AG04450 (cell line): ENCODE results near the gene PROKR2. TPM values are rescaled to one million over a fixed set of nuclear protein-coding genes. Genes with fewer than 3 reads are reported as not detected.

ENCODE experiments used
- CTCF ChIA-PET: fragments of 300-600, 350-600 bp; formaldehyde crosslinking; extraction: SDS; loops from one replicate; lab custom pipeline; 2022; ENCODE audit warnings: antibody characterized with exemption, inconsistent platforms; lab: Charles Lee
- POLR2A ChIA-PET: fragments of 350-600 bp; formaldehyde crosslinking; extraction: SDS; loops from one replicate; lab custom pipeline; 2021; ENCODE audit warnings: antibody characterized with exemption, inconsistent platforms; lab: Yijun Ruan, JAX
- DNase-seq: peaks from one replicate; pipeline ENCODE4 v3.0.0-alpha.2; 2011; ENCODE audit warnings: low read depth, low spot score
- H3K27ac ChIP-seq: one replicate; pipeline ENCODE4 v1.5.1; 2012; ENCODE audit warnings: low read depth, low read length, control low read depth
- H3K27me3 ChIP-seq: one replicate; pipeline ENCODE4 v1.6.0; 2012; ENCODE audit warnings: low read length; ENCODE audit not compliant: control insufficient read depth, insufficient read depth
- H3K4me3 ChIP-seq: 2 replicates; pipeline ENCODE4 v1.5.1; 2011; ENCODE audit warnings: mild to moderate bottlenecking, low read depth, low read length, control low read depth
- H3K9me3 ChIP-seq: 2 replicates; pipeline ENCODE4 v1.5.1; 2012; ENCODE audit warnings: low read length; ENCODE audit not compliant: control insufficient read depth, insufficient read depth
- polyA plus RNA-seq: library from polyadenylated mRNA; depleted of rRNA; stranded (reverse); fragments of >200 nt; gene quantifications from 2 replicates; pipeline ENCODE4 v1.2.3, GENCODE V29; 2011
- TF ChIP-seq, protein P1 (sequence below): IDR thresholded peaks from 2 replicates; pipeline ENCODE4 v1.5.1; 2011; ENCODE audit warnings: low read depth, low read length, control low read depth, inconsistent platforms

PROKR2 gene
- polyA plus RNA-seq, 1 experiment, result not detected

DNA sequence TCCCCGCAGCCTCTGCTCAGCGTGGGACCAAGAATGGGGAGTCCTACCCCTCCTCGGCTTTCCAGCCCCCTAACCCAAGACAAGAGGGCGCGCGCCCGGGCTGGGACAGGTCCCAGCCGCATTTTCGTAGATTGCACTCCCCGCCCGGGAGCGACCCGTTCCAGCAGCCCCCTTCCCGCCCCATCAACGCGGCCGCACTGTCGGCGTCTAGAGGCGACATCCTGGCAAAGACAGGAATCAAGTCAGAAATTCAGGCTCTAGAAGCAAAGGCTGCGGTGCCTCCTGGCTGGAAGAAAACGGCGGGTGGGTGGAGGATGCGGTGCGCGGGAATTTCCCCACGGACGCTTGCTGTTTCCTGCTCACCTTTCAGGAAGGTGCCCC is 957 bp downstream of the PROKR2 start:
- ChIA-PET POLR2A (no interaction called here), CTCF (no interaction called here)
- Histone ChIP-seq H3K27me3 (peaks cover 27% of the 10 kb centered on the region), H3K9me3 (no peaks in the 10 kb centered on the region; the same call in 1 of the 2 replicates), H3K27ac (no peak overlapping the region), H3K4me3 (no peak overlapping the region)
- no peak for DNase-seq
- TF ChIP-seq, protein P1, sequence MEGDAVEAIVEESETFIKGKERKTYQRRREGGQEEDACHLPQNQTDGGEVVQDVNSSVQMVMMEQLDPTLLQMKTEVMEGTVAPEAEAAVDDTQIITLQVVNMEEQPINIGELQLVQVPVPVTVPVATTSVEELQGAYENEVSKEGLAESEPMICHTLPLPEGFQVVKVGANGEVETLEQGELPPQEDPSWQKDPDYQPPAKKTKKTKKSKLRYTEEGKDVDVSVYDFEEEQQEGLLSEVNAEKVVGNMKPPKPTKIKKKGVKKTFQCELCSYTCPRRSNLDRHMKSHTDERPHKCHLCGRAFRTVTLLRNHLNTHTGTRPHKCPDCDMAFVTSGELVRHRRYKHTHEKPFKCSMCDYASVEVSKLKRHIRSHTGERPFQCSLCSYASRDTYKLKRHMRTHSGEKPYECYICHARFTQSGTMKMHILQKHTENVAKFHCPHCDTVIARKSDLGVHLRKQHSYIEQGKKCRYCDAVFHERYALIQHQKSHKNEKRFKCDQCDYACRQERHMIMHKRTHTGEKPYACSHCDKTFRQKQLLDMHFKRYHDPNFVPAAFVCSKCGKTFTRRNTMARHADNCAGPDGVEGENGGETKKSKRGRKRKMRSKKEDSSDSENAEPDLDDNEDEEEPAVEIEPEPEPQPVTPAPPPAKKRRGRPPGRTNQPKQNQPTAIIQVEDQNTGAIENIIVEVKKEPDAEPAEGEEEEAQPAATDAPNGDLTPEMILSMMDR, result no peak

DNA sequence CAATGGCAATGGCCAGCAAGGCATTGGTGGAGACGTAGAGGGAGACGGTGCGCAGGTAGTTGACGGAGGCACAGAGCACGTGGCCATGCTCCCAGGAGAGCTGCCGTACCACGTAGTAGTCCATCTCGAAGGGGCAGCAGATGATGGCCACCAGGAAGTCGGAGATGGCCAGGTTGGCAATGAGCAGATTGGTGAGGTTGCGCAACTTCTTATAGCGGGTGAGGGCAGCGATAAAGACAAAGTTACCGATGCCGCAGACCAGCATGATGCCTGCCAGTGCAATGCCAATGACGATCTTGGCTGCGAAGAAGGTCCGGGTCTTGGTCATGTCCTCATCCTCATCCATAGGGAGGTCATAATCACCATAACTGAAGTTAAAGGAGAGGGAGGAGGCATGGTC is 2.8 kb downstream of the PROKR2 start:
- Histone ChIP-seq H3K27me3 (peaks cover 27% of the 10 kb centered on the region), H3K9me3 (no peaks in the 10 kb centered on the region; the same call in 1 of the 2 replicates), H3K27ac (no peak overlapping the region), H3K4me3 (no peak overlapping the region)
- ChIA-PET POLR2A (no interaction called here), CTCF (no interaction called here)
- TF ChIP-seq, protein P1, result no peak
- DNase-seq, result no peak

DNA sequence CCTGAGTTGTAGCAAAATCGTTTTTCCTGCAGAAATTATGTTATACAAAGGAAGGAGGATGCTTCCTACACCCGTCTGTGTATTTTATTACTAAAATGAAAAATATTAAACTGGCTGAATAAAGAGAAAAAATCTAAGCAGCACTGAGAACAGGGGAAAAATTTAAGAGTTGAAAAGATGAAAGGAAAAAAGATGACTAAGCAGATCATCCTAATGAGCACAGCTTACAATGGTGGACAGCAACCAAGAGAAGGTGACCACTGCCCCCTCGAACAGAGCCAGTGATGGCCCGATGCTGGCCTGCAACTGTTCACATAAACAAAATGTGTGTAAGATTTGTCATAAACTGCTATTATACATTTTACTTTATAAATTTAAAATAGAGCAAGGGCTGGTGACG is 4.2 kb downstream of the PROKR2 start:
- Histone ChIP-seq H3K9me3 (no peaks in the 10 kb centered on the region; the same call in 1 of the 2 replicates), H3K27me3 (peaks cover 23% of the 10 kb centered on the region), H3K4me3 (no peak overlapping the region), H3K27ac (no peak overlapping the region)
- POLR2A ChIA-PET, result no interaction called here
- CTCF ChIA-PET, result no interaction called here
- no peak for DNase-seq
- TF ChIP-seq, protein P1, result no peak

DNA sequence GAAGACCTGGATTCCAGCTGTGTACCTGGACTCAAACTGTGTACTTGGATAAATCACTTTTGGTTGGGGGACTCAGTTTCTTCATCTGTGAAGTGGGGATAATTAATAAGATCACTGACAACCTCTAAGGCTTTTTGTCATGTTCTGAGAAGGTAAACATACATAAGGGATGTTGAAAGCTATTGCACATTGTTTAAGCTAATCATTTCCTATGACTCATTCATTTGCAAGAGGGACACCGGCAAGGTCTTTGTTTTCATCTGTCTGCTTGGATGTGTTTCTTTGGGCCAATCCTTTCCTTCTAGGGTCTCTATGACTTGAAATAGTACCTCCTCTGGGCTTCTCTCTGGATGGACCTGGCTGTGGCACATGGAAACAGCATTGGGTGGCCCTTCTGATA is 6.8 kb downstream of the PROKR2 start:
- no peak overlapping the region for H3K27ac ChIP-seq
- CTCF ChIA-PET, result interaction anchor here (0.6 kb wide), 1 partner anchor 92 kb away, joined by 4 read pairs; no protein-coding TSS in a partner anchor
- no peaks in the 10 kb centered on the region for H3K27me3 ChIP-seq
- no peaks in the 10 kb centered on the region for H3K9me3 ChIP-seq
- DNase-seq, result no peak
- POLR2A ChIA-PET, result no interaction called here
- TF ChIP-seq, protein P1, result no peak
- H3K4me3 ChIP-seq, result no peak overlapping the region

DNA sequence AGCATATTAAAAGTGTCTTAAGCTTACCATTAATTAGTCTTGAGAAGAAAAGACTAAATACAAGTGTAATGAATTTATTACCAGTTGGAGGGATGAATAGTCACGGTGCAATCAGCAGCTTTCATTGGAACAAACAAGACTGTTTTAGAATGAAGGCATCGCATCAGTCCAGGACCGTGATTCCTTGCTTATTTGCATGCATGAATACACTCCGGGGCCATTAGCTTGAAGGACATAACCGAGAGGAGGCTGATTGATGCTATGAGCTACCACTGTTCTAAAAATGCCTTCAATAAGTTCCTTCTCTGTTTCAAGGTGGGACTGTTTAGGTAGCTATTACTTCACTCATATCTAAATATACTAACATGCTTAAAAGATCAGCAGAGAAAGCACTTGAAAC is 17.9 kb downstream of the PROKR2 start:
- H3K9me3 ChIP-seq, result no peaks in the 10 kb centered on the region
- H3K27me3 ChIP-seq, result peaks cover 2% of the 10 kb centered on the region
- no peak overlapping the region for H3K27ac ChIP-seq
- no peak for DNase-seq
- ChIA-PET POLR2A (no interaction called here), CTCF (interaction anchor here (1.1 kb wide), 1 partner anchor 75 kb away, joined by 3 read pairs; no protein-coding TSS in a partner anchor)
- no peak overlapping the region for H3K4me3 ChIP-seq
- TF ChIP-seq, protein P1, result no peak
